Stimulated activated CD4-positive, alpha-beta T cell treated with anti-CD3 and anti-CD28 coated beads, Interleukin-2, amount 100 ng/mL, for 24 hours (primary cell): ENCODE measurements around the gene ISCA2.

ENCODE experiments used
- DNase-seq, 2 donors: peaks; one replicate each; pipeline ENCODE4 v3.0.0-alpha.2; 2020

The ISCA2 gene

DNA sequence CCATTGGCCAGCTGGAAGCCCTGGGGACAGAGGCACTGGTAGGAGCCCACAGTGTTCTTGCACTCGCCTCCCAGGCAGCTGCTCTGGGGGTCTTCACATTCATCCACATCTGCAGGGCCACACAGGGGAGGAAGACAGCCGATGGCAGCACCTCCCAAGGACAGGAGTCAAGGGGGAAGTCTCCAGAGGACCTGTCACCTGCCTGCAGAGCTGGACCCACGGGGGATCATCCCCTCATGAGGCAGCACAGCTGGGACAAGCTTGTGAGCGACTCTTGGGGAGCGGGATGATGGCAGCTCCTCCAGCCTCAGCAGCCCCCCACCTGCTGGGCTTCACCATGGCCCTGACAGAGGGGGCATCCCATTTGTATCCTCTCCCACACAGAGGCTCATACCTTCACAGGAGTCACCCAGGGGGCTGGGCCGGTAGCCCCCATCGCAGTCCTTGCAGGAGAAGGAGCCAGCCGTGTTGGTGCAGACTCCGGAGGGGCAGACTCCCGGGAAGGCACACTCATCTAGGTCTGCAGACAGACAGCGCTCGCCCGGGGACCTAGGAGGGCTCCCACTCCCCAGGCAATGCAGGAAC, 15.4 kb downstream of the ISCA2 start:
- no peak for DNase-seq

DNA sequence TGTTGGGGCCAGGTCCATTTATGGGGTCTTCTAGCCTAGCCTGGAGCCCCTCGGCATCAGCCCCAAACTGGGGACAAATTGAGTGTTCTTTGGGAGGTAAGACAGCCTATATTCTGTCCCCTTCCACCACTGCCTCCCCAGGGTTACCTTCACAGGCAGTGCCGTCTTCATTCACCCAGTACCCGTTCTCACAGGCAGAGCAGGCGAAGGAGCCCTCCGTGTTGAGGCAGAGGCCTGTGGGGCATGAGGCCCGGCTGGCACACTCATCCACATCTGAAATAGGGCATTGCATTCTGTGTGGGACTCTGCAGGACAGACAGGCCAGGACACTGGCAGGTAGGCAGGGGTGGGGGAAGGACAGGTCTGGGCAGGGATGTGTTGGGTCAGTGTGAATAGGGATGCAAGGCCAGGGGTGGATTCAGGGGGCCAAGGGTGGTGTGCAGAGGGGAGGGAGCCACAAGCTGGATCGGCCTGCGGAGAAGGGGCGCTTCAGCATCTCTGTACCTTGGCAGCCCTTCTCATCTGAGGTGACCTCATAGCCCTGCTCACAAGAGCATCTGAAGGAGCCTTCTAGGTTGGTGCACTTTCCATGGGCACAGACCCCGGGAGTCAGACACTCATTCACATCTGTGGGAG, 16.1 kb downstream of the ISCA2 start:
- DNase-seq, result no peak

DNA sequence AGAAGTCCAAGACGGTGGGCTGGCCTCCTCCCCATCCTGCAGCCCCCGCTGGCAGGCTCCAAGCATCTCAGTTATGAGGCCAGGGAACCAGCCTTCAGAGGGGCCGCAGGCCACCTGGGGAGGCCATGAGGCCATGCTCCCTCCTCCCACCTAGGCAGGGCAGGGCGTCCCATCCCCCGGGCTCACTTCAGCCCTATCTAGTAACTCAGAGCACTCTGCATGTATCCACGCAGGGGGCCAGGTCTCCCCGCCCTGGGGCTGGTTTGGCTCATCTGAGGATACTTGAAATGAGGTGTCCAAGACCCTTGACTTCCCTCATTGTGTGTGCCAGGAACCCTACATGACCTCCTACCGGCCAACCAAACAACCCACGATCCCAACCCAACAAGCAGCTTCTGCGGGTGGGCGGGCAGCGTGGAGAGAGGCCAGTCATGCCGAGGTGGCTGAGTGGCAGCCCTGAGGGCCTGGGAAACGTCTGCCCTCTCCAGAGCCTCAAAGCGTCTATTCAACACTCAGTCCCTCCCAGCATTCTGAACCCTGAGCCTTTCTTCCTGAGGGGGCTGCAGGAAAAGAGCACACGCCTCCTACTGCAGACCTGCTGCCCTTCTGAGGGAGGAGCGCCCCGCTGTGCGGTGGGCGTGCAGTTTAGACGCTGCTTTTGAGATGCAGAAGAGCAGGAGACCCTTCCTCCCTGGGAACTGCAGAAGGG, 16.8 kb downstream of the ISCA2 start:
- DNase-seq, result no peak

- no peak for DNase-seq
These were observed 17.4 kb downstream of the ISCA2 start for GRCh38 chr14:74510959-74511409.

- no peak for DNase-seq
These were observed 18.6 kb downstream of the ISCA2 start for GRCh38 chr14:74511966-74512830.

DNA sequence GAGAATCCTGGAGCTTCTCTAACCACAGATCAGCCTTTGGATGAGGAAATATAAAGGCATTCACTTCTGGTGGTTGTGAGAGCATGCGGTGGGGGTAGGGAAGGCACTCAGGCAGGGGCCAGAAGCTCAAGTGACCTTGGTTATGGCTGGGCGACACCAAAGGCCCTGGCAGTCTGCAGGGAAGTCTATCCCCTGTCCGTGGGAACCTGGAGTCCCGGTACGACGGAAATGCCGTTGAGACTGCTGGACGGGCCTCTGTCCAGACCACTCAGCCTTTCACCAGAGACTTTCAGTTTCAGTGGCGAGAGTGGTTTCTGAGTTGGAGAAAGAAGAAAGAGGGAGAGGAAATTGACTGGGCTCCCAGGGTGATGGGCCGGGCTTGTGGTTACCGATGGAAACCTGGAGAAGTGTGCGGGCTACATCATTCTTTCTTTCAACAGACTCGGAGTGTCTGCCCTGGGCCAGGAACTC, 20.9 kb downstream of the ISCA2 start:
- peak in 1 of 2 donors; percentile 37 for DNase-seq

DNA sequence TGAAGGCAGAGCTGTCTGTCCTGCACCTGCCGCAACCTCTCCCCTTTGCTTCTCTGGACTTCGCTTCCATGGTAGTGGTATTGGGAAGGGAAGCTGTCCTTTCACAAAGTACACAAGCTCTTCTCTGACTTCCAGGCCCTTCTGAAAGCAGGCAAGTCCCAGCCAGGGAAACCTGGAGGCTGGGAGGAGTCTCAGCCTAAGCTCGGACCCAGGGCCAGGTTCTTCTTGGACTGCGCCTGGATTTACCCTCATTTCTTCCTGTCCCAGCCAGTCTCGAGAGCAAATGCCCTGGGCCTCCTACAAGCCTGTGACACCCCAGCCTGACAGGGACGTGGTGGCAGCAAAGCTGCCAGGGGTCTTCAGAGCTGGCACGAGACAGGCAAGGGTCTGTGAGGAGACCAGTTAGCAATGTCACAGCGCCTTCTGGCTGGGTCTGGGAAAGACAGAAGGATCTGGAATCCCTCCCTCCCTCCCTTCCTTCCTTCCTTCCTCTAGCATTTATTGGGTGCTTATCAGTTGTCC, 22.4 kb downstream of the ISCA2 start:
- DNase-seq, result no peak

- DNase-seq, result no peak
These were observed 23.0 kb downstream of the ISCA2 start for GRCh38 chr14:74516451-74517160.

- DNase-seq, result no peak
These were observed 24.2 kb downstream of the ISCA2 start for GRCh38 chr14:74517731-74518130.

GRCh38 chr14:74518221-74518620, 24.7 kb downstream of the ISCA2 start:
- no peak for DNase-seq

DNA sequence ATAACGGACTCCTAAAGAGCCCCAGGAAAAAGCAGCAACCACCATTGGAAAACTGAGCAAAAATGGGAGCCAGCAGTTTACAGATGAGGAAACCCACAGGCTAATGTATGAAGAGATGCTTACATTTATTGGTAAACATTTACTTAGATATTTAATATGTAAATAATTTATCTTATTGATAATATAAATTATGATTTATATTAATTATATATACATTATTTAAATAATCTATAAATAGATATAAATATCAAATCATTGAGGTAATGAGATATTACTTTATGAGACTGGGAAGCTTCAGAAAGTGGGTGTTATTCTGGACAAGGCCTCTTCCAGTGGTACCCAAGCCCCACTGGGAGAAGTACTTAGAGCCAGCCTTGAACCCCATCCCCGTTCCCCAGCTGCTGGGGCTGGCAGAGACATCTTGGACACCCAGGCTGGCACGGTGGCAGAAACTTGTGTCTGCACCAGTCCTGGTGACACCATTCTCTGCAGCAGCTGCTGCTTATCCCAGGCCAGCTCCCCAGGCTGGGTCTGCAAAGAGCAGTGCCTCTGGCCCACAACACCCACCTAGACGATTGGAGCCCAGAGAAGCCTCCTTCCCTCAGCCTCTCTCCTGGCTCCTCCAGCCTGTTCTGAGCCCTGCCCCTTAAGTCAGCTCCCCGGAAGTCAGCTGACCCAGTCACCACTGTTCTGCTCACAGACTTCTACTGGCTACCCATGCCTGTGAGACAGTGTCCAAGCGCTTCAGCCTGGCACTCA, 25.9 kb downstream of the ISCA2 start:
- no peak for DNase-seq

GRCh38 chr14:74521756-74522155, 28.2 kb downstream of the ISCA2 start:
- no peak for DNase-seq

GRCh38 chr14:74522740-74523139, 29.2 kb downstream of the ISCA2 start:
- no peak for DNase-seq

GRCh38 chr14:74524076-74524811, 30.7 kb downstream of the ISCA2 start:
- DNase-seq, result no peak

- no peak for DNase-seq
These were observed 31.2 kb downstream of the ISCA2 start for GRCh38 chr14:74524812-74525135.

DNA sequence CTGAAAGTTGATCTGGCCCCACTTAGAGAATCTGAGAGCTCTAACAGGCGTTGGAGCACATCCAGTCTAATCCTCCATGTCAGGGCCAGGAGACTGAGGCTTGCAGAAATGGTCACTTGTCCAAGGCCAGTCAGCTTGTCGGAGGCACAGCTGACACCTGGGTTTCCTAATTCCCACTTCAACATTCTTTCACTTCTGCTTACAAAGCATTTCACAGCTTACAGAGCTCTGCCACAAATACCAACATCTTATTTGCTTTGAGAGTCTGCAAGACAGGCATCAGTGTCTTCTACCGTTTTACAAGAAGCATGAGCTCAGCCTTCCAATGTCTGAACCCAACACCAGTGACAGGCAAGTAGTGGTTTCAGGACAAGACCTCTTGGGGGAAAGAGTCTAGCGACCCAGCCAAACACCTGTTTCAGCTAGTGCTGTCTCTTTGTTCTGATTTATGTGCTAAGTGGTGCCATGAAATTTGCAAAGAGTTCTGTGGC, 31.8 kb downstream of the ISCA2 start:
- DNase-seq, result no peak

- DNase-seq, result no peak
These were observed 33.5 kb downstream of the ISCA2 start for GRCh38 chr14:74526854-74527585.

GRCh38 chr14:74527736-74528280, 34.2 kb downstream of the ISCA2 start:
- DNase-seq, result no peak

- DNase-seq, result no peak
These were observed 34.8 kb downstream of the ISCA2 start for GRCh38 chr14:74528406-74528805.

- DNase-seq, result no peak
These were observed 35.3 kb downstream of the ISCA2 start for GRCh38 chr14:74528886-74529285.
